GM18499 (cell line): ENCODE measurements around the gene SLC25A21.

Experiments
- ATAC-seq: cut with Tn5 transposase; IDR thresholded peaks from one replicate; pipeline ENCODE4 v1.9.1; 2021; ENCODE audit warnings: moderate number of reproducible peaks; ENCODE audit not compliant: insufficient read depth, unreplicated experiment

Gene SLC25A21

DNA sequence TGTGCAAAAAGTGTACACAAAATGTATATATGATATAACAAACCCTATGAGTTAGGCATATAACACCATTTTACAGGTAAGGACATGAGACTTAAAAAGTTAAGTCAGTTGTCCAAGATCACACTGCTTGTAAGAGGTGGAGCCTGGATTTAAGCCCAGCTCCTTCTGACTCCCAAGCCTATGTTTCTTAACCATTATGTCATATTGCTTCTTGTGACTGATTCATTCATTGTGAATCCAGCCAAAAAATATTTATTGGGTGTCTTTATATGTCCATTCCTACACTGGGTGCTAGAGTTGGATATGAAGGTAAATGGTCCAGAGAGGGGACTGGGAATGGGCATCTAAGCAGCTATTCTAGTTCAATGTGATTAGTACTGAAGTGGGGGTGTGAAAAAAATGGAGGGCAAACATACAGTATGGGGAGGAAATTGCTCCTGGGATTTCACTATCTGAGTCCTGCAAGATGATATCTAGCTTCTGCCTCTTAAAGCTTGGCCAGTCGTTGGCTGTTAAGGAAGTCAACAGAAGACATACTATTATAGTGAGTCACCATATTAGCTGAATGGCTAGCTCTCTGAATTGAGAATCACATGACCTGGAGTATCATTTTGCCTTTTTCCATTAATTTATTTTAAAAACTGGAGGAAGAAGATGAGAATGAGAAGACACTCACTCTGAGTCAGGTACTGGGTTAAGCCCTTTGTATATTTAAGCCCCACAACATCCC, 481.9 kb downstream of the SLC25A21 start:
- ATAC-seq, result no peak

DNA sequence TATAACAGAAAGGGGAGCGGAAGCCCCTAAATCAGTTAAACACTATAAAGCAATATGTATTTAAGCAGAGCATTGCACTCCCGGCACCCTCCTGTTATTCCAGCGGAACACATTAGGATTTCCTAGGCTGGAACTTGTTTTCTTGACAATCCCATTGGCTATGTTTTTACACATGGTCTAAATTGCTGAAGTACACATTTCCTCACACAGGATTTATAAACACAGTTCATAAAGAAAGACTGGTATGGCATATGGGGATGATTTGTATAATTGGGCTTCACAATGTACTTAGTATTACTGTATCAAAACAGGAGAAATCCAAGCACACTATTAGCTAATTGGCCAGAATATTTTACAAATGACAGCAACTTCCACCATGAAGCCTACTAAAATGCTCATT, 487.5 kb downstream of the SLC25A21 start:
- ATAC-seq, result no peak

GRCh38 chr14:36683083-36683724, 489.2 kb downstream of the SLC25A21 start:
- no peak for ATAC-seq

DNA sequence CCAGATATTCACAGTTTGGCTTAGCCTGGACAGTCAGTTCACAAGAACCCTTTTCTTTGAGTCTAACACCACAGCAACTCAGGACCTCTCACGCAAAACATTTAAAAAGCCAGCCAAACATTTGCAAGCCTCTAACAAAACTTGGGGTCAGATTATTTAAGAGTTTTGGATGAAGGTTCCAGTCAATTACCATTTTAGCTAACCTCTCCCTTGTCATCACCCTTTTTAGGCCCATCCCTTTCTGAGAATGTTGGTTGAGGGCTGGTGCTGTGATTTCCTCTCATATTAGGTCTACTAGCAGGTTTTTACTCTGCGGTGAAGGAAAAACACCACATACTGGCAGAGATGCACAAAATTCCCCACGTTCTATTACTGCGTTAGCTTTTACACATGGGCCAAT, 490.1 kb downstream of the SLC25A21 start:
- ATAC-seq, result no peak

DNA sequence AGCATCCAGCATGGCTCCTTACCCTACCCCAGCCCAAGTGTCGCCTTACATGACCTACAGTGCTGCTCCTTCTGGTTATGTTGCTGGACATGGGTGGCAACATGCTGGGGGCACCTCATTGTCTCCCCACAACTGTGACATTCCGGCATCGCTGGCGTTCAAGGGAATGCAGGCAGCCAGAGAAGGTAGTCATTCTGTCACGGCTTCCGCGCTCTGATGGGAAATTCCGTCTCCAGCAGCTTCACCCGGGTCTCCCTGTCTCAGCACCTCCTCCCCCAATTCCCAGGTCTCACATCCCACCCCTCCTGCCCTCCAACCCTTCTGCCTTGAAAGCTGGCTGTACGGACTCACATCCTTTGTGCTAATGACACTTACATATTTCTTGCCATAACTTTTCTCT, 496.2 kb downstream of the SLC25A21 start:
- ATAC-seq, result no peak

DNA sequence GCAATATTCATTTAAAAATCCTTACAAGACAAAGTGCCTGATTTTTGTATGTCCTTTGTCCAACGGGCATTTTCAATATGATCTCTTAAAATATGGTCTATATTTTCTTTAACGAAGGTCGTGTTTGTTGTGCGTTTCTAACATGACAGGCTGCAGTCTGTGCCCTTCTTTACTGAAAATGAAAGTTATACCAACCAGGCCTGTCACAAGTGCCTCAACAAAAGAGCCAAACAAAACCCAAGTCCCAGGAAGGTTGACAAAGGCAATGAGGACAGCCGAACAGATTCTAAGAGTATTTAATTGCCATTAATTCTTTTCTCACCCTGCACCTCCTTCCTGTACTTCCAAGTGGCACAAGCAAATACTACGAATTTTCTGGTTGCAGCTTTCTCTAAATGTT, 496.8 kb downstream of the SLC25A21 start:
- ATAC-seq, result no peak

DNA sequence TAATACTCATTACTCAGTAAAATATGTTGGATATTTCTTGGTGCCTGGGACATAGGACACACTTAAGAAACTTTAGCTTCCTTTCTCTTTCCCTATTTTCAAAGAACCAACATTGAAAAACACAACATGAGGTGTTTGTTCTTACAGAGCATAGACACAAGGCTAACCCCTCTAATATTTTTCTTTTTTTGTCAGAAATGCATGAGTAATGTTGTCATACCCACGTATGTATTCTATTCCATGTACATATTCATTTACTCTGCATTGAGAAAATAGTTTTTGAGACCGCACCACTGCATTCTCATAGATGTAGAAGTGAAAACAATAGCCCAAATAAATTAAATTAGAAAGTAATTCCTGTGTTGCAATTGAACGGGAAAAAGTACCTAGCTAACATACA, 497.7 kb downstream of the SLC25A21 start:
- no peak for ATAC-seq

GRCh38 chr14:36672095-36672494, 500.3 kb downstream of the SLC25A21 start:
- ATAC-seq, result no peak

- ATAC-seq, result no peak
Measured at GRCh38 chr14:36671149-36671548, 501.3 kb downstream of the SLC25A21 start.

DNA sequence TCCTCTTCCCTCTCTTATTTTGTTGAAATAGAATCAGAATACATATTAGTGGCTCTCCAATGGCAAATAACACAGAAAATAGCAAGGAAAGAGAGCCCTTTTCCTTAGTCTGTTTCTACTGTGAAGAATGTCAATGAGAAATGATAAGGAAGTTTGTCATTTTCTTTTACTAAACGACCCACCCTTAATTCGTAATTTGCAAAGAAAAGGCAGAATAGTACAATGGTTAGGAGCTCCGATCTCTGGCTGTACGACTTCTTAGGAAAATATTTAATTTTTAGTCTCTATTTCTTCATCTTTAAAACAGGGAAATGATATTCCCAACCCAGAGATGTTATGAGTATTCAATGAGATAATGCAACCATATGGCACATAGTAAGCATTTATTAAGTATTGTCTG, 504.7 kb downstream of the SLC25A21 start:
- ATAC-seq, result no peak

- no peak for ATAC-seq
Measured at GRCh38 chr14:36666416-36667206, 505.8 kb downstream of the SLC25A21 start.

DNA sequence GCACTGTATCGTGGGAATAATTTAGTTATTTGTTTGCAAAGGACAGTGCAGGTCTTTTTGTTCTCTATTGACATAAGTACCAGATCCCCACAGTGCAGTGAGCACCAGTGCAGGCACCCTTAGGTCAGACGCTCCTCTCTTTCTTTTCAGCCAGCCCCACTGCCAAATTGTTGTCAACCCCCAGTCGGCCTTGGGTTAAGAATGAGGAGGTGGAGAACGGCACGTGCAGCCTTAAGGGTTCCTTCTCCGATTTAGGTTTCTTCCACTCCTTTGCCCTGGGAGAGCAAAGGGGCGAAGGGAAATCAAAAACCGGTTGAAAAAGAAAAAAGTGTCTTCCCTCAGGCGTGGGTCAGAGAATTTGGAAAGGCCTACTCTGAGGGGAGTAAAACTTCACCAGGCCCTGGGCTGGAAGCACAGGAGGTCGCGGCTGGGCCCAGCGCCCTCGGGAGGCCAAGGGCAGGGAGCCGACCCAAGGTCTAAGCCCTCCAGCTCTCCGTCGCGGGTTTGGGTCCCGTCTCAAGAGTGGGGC, 506.5 kb downstream of the SLC25A21 start:
- no peak for ATAC-seq

DNA sequence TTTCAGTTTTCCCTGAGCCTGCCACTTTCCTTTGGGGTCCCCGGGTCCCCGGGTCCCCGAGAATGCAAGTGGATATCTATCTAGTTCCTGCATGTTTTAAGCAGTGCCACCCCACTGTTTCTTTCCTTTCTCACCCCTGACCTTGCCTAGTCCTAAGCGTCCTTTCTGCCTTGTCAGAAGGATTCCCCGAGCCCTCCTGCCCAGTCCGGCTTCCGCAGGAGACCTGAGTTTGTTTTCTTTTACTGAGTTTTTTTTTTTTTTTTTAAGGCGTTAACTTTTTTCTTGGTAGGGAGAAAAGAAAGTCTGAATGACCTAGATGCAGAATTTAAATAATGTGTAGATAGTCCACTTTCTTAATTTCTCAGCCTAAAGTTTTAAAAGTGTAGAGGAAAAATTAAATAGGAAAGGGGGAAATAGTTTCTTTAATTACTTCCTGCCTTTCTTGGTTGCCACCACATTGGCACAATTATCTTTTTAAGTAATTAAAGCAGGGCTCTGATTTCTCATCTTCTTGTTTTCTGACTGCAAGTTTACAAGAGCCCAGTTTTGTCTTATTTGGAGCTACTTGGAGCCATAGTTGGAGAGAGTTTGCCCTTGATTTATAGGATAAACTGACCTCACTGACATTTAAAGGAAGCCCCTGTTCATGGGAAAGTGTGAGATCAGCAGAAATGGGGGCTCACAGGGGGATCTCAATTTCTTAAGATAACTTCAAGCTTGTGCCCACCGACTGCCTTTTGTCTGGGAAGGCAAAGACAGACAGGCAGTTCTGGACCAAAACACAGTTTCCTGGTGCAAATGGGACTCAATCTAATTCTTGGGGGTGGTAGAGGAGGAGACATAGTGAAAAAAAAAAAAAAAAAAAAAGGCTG, 507.8 kb downstream of the SLC25A21 start:
- no peak for ATAC-seq

DNA sequence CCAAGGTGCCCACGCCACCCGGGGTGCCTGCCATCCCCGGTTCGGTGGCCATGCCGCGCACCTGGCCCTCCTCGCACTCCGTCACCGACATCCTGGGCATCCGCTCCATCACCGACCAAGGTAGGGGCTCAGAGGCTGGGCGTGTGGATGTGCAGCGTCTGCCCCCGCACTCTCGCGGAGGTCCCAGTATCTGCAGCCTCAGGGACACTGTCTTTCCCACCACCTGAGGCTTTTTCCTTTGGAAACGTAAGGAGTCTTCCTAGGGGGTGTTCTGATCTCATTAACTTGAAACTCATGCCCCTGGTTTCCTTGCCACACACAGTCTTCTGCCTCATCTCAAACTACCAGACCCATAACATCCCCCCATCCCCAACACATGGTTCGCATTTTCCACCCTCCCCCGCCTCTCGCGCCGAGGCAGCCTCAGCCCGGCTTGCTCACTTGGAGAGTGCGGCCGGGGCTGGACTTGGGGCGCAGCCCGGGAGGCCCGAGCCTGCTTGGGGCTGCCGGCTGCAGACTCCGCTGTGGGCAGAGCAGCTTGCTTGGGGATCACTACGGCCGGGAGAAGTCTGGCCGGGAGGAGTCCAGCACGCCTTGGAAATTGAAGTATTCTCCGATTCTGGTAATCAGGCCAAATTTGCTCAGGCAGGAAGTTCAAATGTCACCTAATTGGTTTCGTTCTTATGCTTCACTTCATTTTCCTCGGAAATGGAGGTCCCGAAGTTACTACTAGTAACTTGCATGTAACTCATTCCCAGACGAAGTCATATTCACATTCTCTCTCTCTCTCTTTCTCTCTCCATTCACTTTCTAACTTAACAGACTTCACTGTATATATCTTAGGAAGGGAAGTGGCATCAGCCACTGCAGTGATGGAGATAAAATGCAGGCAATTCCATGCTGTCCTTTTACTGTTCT, 508.7 kb downstream of the SLC25A21 start:
- ATAC-seq, result no peak

GRCh38 chr14:36662543-36663403, 509.6 kb downstream of the SLC25A21 start:
- no peak for ATAC-seq

DNA sequence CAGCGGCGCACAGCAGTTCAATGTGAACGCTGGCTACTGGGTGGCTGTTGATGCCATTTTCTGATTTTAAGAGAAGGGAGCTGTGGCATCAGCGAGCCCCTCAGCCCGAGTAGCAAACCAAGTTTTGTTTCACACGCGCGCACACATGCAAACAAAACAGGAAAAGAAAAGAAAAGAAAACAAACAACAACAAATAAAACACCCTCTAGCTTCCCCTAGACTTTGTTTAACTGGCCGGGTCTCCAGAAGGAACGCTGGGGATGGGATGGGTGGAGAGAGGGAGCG, 510.2 kb downstream of the SLC25A21 start:
- no peak for ATAC-seq

GRCh38 chr14:36661506-36662257, 510.7 kb downstream of the SLC25A21 start, which contains the start of gene PAX9:
Gene PAX9, plus strand, starts transcription at chr14:36661860. Its CDS starts 230 bp downstream, at chr14:36662090.
- ATAC-seq, result no peak
